HFFc6 (cell line): ENCODE data around the gene SERPINB5. TPM values are rescaled to one million over a fixed set of nuclear protein-coding genes. Genes with fewer than 3 reads are reported as not detected.

Experiments
- DNase-seq: peaks from one replicate; pipeline ENCODE4 v3.0.0-alpha.2; 2018
- H3K27ac Mint-ChIP-seq: 2 replicates; pipeline ENCODE4 v1.8.0; 2020; ENCODE audit warnings: mild to moderate bottlenecking, mixed read lengths
- H3K27me3 Mint-ChIP-seq: 2 replicates; pipeline ENCODE4 v1.8.0; 2021; ENCODE audit warnings: mild to moderate bottlenecking, moderate library complexity, mixed read lengths; ENCODE audit not compliant: insufficient read depth
- H3K36me3 Mint-ChIP-seq: 2 replicates; pipeline ENCODE4 v1.8.0; 2021; ENCODE audit warnings: low read depth, mixed read lengths
- H3K4me1 Mint-ChIP-seq: 2 replicates; pipeline ENCODE4 v1.8.0; 2020; ENCODE audit warnings: low read depth, mixed read lengths
- H3K4me3 Mint-ChIP-seq: 2 replicates; pipeline ENCODE4 v1.8.0; 2020; ENCODE audit warnings: mild to moderate bottlenecking, moderate library complexity, mixed read lengths
- H3K9me3 Mint-ChIP-seq: 2 replicates; pipeline ENCODE4 v1.8.0; 2020; ENCODE audit warnings: mild to moderate bottlenecking, mixed read lengths
- CTCF ChIP-seq: fragments of 200-600 bp; sonication (generic); IDR thresholded peaks from 2 replicates; pipeline ENCODE4 v1.5.0; 2021; ENCODE audit warnings: antibody characterized with exemption, mild to moderate bottlenecking
- total RNA-seq, 6 experiments: library from RNA; stranded (reverse); fragmentation: NEBNext Ultra II Directional; extraction: Animal tissue kit (Norgen Biotek cat#: 25700); gene quantifications; 2 replicates in 1 of 6; 3 replicates in 5 of 6; pipeline ENCODE4 v1.2.3, GENCODE V29; 2021

Gene SERPINB5
- total RNA-seq, 6 experiments from 2014 or later: not detected

GRCh38 chr18:63480476-63480875 is 3.7 kb downstream of the SERPINB5 start:
- peaks cover 12% of the 10 kb centered on the region for H3K4me1 Mint-ChIP-seq
- H3K36me3 Mint-ChIP-seq: no peaks in the 10 kb centered on the region
- H3K27ac Mint-ChIP-seq: no peak overlapping the region
- no peaks in the 10 kb centered on the region for H3K9me3 Mint-ChIP-seq
- TF ChIP-seq CTCF: no peak
- no peak for DNase-seq
- peaks cover 25% of the 10 kb centered on the region for H3K27me3 Mint-ChIP-seq
- no peak overlapping the region for H3K4me3 Mint-ChIP-seq

- H3K27ac Mint-ChIP-seq: no peak overlapping the region
- H3K36me3 Mint-ChIP-seq: no peaks in the 10 kb centered on the region
- no peaks in the 10 kb centered on the region for H3K9me3 Mint-ChIP-seq
- no peak overlapping the region for H3K4me3 Mint-ChIP-seq
- H3K27me3 Mint-ChIP-seq: peaks cover 29% of the 10 kb centered on the region
- H3K4me1 Mint-ChIP-seq: peaks cover 12% of the 10 kb centered on the region
- DNase-seq: no peak
- TF ChIP-seq CTCF: no peak
Observed at GRCh38 chr18:63480915-63481314, 4.2 kb downstream of the SERPINB5 start.

DNA sequence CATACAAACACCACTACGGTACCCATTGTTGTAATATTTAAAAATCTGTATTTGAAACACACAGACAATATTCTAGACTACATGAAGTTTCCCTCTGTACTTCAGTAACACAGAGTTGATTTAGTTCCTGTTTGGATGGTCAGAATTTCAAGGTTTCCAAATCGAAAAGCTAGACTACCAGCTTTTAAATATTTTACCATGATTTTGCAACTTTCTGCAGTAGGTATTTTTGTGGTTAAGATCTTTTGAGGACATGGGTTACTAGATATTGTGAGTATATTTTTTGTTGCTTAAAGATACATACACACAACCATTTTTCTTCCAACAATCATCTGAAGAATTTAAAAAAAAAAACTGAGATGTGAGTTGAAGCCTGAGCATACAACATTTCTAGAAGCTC is 10.9 kb downstream of the SERPINB5 start:
- Mint-ChIP-seq H3K27ac (no peak overlapping the region), H3K36me3 (no peaks in the 10 kb centered on the region), H3K4me3 (no peak overlapping the region), H3K4me1 (peaks cover 23% of the 10 kb centered on the region), H3K9me3 (no peaks in the 10 kb centered on the region), H3K27me3 (peaks cover 18% of the 10 kb centered on the region)
- TF ChIP-seq CTCF: no peak
- DNase-seq: no peak

DNA sequence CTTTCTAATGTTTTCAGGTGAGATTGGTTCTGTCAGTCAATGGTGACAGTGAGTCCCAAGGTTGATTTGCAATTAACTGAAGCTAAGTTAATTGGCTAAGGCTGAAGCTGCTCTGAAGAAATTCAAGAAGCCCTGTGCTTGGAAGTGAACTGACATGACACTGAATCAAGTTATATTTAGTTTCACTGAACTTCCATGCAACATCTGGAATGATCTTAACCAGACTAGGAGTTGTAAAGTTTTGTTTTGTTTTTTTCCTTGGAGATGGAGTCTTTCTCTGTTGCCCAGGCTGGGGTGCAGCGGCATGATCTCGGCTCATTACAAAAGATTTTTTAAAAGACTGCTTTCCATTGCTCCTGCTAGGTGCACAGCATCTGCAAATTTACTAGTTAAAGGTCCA is 11.4 kb downstream of the SERPINB5 start:
- no peaks in the 10 kb centered on the region for H3K36me3 Mint-ChIP-seq
- peaks cover 16% of the 10 kb centered on the region for H3K27me3 Mint-ChIP-seq
- no peak overlapping the region for H3K27ac Mint-ChIP-seq
- H3K9me3 Mint-ChIP-seq: no peaks in the 10 kb centered on the region
- no peak overlapping the region for H3K4me3 Mint-ChIP-seq
- no peak for TF ChIP-seq CTCF
- no peak for DNase-seq
- H3K4me1 Mint-ChIP-seq: peaks cover 28% of the 10 kb centered on the region

DNA sequence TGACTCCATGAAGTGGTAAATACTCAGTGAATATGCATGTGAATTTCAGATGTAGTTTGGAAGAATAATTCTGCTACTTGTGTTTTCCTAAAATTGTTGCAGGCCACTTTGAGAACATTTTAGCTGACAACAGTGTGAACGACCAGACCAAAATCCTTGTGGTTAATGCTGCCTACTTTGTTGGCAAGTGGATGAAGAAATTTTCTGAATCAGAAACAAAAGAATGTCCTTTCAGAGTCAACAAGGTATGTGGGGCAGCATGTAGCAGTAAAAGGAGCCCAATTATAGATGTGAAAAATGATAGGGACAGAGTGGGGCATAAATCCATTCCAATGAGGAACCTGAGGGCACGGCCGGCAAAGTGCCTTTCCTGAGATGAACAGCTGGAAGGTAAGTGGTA is 16.1 kb downstream of the SERPINB5 start:
- Mint-ChIP-seq H3K4me3 (no peak overlapping the region), H3K27ac (no peak overlapping the region), H3K9me3 (no peaks in the 10 kb centered on the region), H3K4me1 (peaks cover 13% of the 10 kb centered on the region), H3K27me3 (peaks cover 5% of the 10 kb centered on the region), H3K36me3 (no peaks in the 10 kb centered on the region)
- no peak for DNase-seq
- no peak for TF ChIP-seq CTCF

DNA sequence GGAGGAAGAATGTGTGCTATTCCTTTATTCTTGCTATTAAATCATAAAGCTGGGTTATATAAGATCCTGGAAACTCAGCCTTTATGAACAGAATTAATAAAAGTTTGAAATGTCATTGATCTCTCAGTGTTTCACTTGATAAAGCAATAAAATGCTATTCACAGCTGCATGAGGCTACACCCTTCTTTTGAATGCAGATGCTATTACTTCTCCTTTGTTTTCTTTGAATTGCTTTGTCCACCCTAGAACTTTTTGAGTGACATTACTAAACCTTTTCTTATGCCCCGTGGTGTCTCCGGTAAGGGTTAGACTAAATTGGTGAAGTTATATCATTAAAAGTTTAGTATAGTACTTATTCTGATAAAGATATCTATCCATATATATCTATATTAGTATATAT is 18.9 kb downstream of the SERPINB5 start:
- H3K36me3 Mint-ChIP-seq: no peaks in the 10 kb centered on the region
- no peak for TF ChIP-seq CTCF
- no peak overlapping the region for H3K4me3 Mint-ChIP-seq
- DNase-seq: no peak
- no peak overlapping the region for H3K27ac Mint-ChIP-seq
- H3K27me3 Mint-ChIP-seq: peaks cover 6% of the 10 kb centered on the region
- H3K9me3 Mint-ChIP-seq: no peaks in the 10 kb centered on the region
- peaks cover 8% of the 10 kb centered on the region; the same call in 1 of the 2 replicates for H3K4me1 Mint-ChIP-seq
